Stimulated activated CD8-positive, alpha-beta memory T cell treated with anti-CD3 and anti-CD28 coated beads, Interleukin-12 subunit alpha, Interleukin-12 subunit beta, amount 100 ng/mL, for 24 hours (primary cell): ENCODE data around the gene PIK3R1.

Experiments
- DNase-seq: peaks from one replicate; pipeline ENCODE4 v3.0.0-alpha.2; 2020; ENCODE audit errors: extremely low read depth

PIK3R1 gene

DNA sequence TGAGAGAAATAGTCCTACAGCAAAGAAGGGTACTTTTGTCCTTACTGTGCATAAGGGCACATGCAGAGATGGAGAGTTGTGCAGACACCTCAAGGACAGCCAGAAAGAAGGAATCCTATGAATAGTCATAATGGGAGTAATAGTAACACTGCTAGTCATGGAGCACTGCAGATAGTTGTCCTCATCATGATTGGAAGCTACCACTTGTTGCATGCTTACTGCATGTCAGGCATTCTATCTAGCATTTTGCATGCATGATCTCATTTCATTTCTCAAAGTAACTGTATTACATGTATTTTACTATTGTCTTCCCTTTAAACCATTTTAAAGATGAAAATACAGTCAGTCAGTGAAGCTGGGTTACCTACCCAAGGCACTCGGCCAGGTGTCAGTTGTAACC, 81.3 kb downstream of the PIK3R1 start:
- no peak for DNase-seq

DNA sequence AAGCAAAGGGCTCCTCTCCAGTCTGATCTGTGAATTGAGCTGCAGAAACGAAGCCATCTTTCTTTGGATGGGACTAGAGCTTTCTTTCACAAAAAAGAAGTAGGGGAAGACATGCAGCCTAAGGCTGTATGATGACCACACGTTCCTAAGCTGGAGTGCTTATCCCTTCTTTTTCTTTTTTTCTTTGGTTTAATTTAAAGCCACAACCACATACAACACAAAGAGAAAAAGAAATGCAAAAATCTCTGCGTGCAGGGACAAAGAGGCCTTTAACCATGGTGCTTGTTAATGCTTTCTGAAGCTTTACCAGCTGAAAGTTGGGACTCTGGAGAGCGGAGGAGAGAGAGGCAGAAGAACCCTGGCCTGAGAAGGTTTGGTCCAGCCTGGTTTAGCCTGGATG, 82.1 kb downstream of the PIK3R1 start:
- DNase-seq: no peak

DNA sequence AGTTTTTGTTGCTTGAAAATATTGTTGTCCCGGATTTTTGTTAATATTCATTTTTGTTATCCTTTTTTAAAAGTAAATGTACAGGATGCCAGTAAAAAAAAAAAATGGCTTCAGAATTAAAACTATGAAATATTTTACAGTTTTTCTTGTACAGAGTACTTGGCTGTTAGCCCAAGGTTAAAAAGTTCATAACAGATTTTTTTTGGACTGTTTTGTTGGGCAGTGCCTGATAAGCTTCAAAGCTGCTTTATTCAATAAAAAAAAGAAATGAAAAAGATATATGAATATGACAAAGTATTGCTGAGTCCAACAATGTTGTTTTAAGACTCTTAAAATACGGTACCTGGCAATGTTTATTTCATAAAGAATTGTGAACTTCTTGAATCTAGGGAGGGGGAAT, 82.9 kb downstream of the PIK3R1 start:
- no peak for DNase-seq

GRCh38 chr5:68299105-68299504, 83.5 kb downstream of the PIK3R1 start:
- DNase-seq: no peak

GRCh38 chr5:68299575-68299974, 84.0 kb downstream of the PIK3R1 start:
- DNase-seq: no peak

DNA sequence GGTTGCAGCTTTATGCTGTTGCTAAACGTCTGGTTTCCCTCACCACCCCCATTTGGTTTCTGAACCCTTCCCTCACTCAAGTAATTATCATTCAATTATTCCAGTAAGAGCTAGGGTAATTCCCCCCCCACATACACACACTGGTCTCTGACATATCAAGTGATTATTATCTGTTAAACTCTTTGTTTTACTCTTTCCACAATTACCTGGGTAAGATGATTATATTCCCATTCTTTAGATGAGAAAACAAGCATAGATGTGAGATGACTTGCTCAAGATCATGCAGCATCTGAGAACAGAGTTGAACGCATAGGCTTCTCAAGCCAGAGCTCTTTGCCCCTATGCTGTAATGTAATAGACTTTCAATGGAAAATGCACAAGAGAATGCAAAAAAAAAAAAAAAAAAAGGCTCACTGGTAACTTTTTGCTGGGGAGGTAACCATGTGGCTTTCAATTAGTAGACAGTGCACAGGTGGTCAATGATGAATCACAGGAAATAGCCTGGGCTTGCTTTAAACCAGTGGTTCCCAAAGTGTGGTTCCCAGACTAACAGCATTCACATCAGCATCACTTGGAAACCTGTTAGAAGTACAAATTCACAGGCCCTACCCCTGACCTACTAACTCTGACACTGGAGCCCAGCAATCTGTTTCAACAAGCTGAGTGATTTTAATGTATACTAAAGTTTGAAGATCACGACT, 87.6 kb downstream of the PIK3R1 start:
- DNase-seq: no peak

DNA sequence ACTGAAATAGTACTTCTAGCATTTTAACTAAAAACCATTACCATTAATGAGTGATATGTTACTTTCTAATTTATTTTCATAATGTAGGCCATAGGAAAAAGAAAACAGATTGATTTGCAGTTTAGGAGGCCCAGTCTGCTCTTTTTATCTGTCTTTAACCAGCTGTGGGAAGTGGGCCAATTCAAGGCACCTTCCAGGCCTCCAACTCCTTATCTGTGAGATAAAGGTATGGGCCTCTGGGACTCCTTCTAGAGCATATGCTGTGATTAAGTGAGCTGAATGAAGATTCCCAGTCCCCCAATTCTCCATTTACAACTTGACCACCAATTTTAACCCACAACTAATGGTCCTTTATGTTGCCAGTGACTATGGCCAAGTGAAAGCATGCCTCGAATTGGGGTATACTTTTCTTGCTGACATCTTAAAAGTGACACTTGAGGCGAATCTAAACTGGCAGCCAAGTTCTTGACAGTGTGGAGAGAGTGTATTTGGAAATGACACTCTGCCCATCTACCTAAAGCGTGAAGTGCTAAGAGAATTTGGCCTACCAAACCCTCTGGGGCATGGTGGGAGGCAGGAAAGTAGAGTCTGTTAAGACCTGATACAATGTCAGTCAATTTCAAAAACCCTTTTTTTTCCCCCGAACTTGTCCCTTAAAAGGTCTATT, 88.3 kb downstream of the PIK3R1 start:
- DNase-seq: no peak

- DNase-seq: no peak
These were observed 89.0 kb downstream of the PIK3R1 start for GRCh38 chr5:68304421-68305052.

- DNase-seq: no peak
These were observed 89.8 kb downstream of the PIK3R1 start for GRCh38 chr5:68305223-68305870.

DNA sequence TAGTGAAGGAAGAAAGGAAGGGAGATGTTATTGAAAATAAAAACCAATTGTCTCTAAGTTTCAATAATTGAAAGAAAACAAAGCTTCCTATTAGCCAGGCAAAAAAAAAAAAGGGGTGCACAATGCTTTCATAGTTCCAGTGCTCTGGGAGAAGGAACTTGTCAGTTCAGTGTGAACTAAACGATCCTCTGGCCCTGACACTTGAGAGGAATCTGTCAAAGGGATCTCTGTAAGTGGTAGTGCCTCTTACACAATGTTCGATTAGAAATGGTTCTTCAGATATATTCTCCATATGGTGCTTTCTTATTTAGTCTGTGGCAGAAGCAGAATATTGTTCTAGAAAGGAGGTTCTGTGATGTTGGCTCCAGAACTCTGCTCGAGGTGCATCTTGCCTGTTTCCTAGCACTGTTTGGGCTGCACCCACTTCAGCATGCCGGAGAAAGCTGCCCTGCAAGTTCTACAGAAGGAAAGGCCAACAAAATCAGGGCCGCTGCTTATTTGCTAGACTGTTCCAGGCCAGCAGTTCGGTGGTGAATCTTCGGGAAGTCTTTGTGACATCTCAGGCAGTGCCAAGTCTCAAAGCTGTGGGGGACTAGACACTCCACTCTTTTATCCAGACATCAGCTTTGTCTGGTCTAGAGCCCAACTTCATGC, 90.9 kb downstream of the PIK3R1 start:
- no peak for DNase-seq

DNA sequence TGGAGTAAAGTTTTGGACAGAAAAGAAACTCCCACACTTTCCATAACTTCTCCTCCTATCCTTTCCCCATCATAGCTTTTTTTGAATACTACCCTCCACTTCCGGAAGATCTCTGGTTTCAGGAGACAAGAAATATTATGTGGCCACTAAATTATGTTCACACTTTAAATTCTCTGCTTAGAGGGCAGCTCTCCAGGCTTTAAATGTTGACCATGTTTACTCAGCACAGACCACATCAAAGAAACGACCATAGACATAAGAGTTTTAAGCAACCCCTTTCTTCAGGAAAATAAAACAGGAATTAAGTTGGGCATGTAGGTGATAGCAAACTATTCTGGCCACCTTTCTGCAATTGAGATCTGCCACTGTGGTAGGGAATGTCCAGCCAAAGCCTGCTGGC, 97.8 kb downstream of the PIK3R1 start:
- no peak for DNase-seq

GRCh38 chr5:68314465-68314864, 98.9 kb downstream of the PIK3R1 start:
- no peak for DNase-seq

DNA sequence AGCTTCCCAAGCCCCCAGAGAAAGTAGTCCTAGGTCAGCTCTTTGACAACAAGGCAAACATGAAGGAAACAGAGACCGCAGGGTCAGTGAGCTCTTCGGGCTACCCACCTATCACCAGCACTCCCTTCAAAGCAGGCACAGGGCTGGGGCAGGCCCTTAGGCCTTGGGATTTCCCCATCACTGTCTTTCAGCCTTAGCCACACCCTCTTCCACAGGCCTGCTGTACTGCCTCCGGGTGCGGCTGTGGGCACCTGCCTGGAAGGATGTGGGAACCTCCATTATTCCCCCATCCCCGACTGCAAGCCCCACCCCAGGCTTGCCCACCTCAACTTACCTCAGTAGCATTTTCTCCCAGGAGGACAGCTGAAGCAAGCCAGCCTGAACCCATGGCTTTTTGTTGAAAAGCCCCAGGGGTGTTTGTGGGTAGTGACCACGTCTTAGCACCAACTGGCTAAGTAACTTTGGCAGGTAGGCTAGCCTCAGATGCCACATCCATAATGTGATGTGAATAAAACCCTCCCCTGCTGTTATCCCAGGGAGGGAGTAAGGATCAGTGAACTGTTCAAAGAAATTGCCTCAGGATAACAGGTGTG, 100.2 kb downstream of the PIK3R1 start:
- DNase-seq: no peak

DNA sequence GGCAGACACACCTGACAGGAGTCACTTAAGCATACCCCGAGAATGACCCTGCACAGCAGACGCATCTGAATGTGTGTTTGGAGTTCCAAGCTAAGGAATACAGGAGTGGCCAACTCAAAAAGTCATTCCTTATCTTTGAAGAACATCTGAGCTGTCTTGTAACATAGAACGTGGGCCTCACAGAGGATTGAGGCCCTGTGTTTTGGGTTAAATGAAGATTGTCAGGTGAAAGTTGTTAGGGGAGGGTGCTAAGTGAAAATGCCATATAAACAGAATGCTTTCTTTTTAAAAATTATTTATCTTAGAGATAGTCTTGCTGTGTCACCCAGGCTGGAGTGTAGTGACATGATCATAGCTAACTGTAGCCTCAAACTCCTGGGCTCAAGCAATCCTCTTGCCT, 100.9 kb downstream of the PIK3R1 start:
- no peak for DNase-seq

DNA sequence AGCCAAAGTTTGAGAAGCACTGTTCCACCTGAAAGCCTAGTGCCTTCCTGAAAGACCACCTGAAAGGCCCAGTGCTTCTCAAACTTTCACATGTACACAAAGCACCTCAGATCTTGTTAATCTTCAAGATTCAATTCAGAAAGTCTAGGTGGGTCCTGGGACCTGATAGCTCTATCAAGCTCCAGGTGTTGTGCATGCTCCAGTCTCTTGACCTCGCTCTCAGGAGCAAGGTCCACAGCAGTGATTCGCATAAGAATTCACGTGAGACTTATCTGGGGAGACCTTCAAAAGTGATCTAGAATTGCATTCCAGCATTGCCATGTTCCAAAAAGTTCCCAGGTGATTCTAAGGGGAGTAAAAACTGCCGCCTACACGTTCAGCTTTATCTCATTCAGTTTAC, 102.1 kb downstream of the PIK3R1 start:
- no peak for DNase-seq

DNA sequence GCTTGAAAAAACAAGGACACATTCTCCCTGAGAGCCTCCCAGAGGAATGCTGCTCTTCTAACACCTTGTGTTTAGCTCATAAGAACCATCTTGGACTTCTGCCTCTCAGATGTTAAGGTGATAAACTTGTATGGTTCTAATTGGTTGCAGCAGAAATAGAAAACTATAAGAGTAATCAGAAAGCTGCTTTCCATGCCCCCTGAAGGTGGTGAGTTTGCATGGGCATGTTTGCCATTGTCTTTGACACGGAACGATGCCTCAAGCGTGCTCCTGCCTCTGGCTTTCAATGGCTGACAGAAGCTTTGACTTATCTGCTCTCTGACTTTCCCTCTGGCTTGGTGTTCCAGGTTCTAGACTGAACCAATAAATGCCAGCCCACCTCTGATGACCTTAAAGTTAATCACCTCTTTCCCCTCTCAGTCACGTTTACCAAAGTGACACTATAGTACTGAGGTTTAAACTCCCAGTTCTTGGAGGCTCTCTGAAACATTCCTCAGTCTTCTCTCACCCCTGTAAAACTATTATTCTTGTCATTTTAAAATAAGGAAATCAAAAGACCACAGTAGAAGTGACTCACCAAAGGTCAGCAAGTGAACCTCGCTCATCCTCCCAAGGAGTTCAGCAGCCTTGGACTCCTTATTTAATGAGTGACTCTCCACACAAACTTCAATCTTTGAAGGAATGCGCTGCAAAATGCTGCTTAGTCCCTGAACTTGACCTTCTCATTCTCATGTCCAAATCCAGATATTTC, 103.6 kb downstream of the PIK3R1 start:
- DNase-seq: no peak

GRCh38 chr5:68319706-68320412, 104.3 kb downstream of the PIK3R1 start:
- DNase-seq: no peak

DNA sequence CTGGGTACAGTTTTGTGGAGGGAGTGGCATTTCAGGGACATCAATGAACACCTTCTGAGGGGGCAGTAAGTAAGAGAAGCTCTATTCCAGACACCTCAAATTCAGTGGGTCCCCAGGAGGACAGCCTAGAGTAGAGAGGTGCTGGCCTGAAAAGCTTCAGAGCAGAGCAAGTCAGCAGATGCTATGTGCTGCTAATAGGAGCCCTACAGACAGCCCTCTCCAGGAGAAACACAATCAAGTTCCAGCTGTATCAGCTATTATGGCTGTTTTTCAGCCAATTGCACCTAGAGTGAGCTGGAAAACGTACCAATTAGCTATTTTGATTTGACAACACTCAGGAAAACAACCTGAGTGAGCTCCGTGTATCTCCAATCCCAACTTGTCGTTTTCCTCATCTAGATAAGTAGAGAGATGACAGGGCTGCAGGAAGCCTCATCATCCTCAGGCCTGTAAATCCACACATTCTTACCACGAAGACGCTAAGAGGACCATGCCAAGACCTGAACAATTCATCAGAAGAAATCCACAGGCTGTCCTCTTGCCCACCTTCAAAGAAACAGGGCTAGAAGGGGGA, 104.9 kb downstream of the PIK3R1 start:
- DNase-seq: no peak

GRCh38 chr5:68325065-68325580, 109.6 kb downstream of the PIK3R1 start:
- DNase-seq: no peak
